Astrocyte (in vitro differentiated cells and primary cell): ENCODE measurements around the gene CFAP161.

Experiments used
- EZH2 ChIP-seq: IDR thresholded peaks from 2 replicates; pipeline ENCODE4 v1.6.1; 2012; ENCODE audit warnings: mild to moderate bottlenecking, low read length, inconsistent platforms; ENCODE audit not compliant: insufficient read depth
- TF ChIP-seq, protein P1 (sequence below): IDR thresholded peaks from 2 replicates; pipeline ENCODE4 v1.5.1; 2011; ENCODE audit warnings: low read depth, mild to moderate bottlenecking, inconsistent platforms, low read length, moderate library complexity; ENCODE audit not compliant: insufficient read depth

DNA sequence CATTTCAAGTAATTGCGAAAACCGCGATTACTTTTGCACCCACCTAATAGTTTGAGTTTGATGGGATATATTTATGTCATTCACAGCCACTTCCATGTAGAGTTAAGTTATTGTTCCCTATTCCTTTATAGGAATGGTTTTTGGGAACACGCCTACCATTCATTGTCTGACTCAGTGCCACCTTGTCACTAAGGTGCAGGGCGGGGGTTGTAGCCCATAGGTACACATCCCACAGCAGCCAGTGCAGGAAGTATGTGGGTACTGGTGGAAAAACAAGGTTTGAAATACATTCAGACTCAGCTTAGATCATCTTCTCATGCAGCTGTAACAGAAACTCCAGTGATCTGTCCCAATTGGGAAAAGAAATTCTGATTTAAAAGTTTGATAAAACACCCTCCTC lies 48.2 kb upstream of the CFAP161 start:
- TF ChIP-seq, protein P1, sequence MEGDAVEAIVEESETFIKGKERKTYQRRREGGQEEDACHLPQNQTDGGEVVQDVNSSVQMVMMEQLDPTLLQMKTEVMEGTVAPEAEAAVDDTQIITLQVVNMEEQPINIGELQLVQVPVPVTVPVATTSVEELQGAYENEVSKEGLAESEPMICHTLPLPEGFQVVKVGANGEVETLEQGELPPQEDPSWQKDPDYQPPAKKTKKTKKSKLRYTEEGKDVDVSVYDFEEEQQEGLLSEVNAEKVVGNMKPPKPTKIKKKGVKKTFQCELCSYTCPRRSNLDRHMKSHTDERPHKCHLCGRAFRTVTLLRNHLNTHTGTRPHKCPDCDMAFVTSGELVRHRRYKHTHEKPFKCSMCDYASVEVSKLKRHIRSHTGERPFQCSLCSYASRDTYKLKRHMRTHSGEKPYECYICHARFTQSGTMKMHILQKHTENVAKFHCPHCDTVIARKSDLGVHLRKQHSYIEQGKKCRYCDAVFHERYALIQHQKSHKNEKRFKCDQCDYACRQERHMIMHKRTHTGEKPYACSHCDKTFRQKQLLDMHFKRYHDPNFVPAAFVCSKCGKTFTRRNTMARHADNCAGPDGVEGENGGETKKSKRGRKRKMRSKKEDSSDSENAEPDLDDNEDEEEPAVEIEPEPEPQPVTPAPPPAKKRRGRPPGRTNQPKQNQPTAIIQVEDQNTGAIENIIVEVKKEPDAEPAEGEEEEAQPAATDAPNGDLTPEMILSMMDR = no peak
- TF ChIP-seq EZH2 = no peak
